PC-9 (cell line): ENCODE measurements around the gene FMO5.
"Not testable (repeated sequence)": the region's sequence is repeated elsewhere in the genome, so short reads cannot be mapped to it uniquely, and the experiment has no call there.

Source experiments
- CTCF ChIP-seq: fragments of 200-600 bp; sonication (generic); conservative IDR thresholded peaks from 2 replicates; pipeline ENCODE4 v1.6.1; 2017; ENCODE audit warnings: mixed run types, antibody characterized with exemption, mild to moderate bottlenecking, moderate library complexity
- EZH2 ChIP-seq: fragments of 200-600 bp; sonication (generic); IDR thresholded peaks from 2 replicates; pipeline ENCODE4 v1.8.0; 2017; ENCODE audit warnings: antibody characterized with exemption, low read depth

DNA sequence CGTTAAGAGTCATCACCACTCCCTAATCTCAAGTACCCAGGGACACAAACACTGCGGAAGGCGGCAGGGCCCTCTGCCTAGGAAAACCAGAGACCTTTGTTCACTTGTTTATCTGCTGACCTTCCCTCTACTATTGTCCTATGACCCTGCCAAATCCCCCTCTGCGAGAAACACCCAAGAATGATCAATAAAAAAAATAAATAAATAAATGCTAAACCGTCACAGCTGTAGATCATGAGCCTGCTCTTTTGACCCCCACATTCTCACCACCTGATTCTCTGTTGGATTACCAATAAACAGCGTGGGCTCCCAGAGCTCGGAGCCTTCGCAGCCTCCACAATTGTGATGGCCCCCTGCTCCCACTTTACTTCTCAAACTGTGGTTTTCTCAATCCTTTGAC lies 8.8 kb upstream of the FMO5 start:
- TF ChIP-seq CTCF, EZH2: not testable (repeated sequence)
